Smooth muscle cell (in vitro differentiated cells): ENCODE data around the gene THRB. TPM values are rescaled to one million over a fixed set of nuclear protein-coding genes. Genes with fewer than 3 reads are reported as not detected.

Experiments
- DNase-seq: peaks from one replicate; lab custom pipeline; 2025; ENCODE audit not compliant: unreplicated experiment; lab: John Stamatoyannopoulos, UW
- H2AFZ ChIP-seq: fragments of 200-600 bp; sonication (generic); 2 replicates; pipeline ENCODE4 v1.6.0; 2016; ENCODE audit warnings: antibody characterized with exemption, low read depth, mild to moderate bottlenecking
- H3F3A ChIP-seq: fragments of 200-600 bp; sonication (generic); 2 replicates; pipeline ENCODE4 v1.6.0; 2017; ENCODE audit warnings: antibody characterized with exemption, low read depth
- H3K27ac ChIP-seq: fragments of 200-600 bp; sonication (generic); 2 replicates; pipeline ENCODE4 v1.5.1; 2016; ENCODE audit warnings: low read depth, mild to moderate bottlenecking
- H3K27me3 ChIP-seq: fragments of 200-600 bp; sonication (generic); 2 replicates; pipeline ENCODE4 v1.6.1; 2016; ENCODE audit warnings: low read depth, mild to moderate bottlenecking
- H3K36me3 ChIP-seq: fragments of 200-600 bp; sonication (generic); 2 replicates; pipeline ENCODE4 v1.5.1; 2016; ENCODE audit warnings: low read depth
- H3K4me1 ChIP-seq: fragments of 200-600 bp; sonication (generic); 2 replicates; pipeline ENCODE4 v1.5.1; 2016; ENCODE audit warnings: low read depth
- H3K4me2 ChIP-seq: fragments of 200-600 bp; sonication (generic); 2 replicates; pipeline ENCODE4 v1.6.0; 2016; ENCODE audit warnings: mild to moderate bottlenecking
- H3K4me3 ChIP-seq: fragments of 200-600 bp; sonication (generic); 2 replicates; pipeline ENCODE4 v1.5.1; 2016; ENCODE audit warnings: mild to moderate bottlenecking
- H3K79me2 ChIP-seq: fragments of 200-600 bp; sonication (generic); 2 replicates; pipeline ENCODE4 v1.6.0; 2016; ENCODE audit warnings: low read depth, mild to moderate bottlenecking
- H3K9ac ChIP-seq: fragments of 200-600 bp; sonication (generic); 2 replicates; pipeline ENCODE4 v1.6.0; 2016; ENCODE audit warnings: low read depth
- H3K9me3 ChIP-seq: fragments of 200-600 bp; sonication (generic); replicated peaks from 2 replicates; pipeline ENCODE4 v1.5.1; 2016; ENCODE audit warnings: low read depth
- H4K20me1 ChIP-seq: fragments of 200-600 bp; sonication (generic); 2 replicates; pipeline ENCODE4 v1.6.0; 2016; ENCODE audit warnings: low read depth
- WGBS: methylation state at CpG from one replicate; pipeline ENCODE4 v1.1.7; 2016; ENCODE audit warnings: low lambda C conversion rate; 5-methylcytosine and 5-hydroxymethylcytosine counted together
- polyA plus RNA-seq: library from polyadenylated mRNA; unstranded; fragments of >200 nt; fragmentation: Nextera tagmentation; extraction: Ambion mirVana; gene quantifications from 2 replicates; pipeline ENCODE4 v1.2.1, GENCODE V29; 2016
- total RNA-seq: library from RNA; depleted of rRNA; stranded (reverse); fragments of >200 nt; gene quantifications from 2 replicates; pipeline ENCODE4 v1.2.3, GENCODE V29; 2014
- TF ChIP-seq, protein P1 (sequence below): fragments of 200-600 bp; sonication (generic); IDR thresholded peaks from 2 replicates; pipeline ENCODE4 v1.5.1; 2017; ENCODE audit warnings: borderline replicate concordance, mild to moderate bottlenecking, antibody characterized with exemption; ENCODE audit not compliant: insufficient read depth, poor library complexity, severe bottlenecking

THRB gene
- total and polyA plus RNA-seq, 2 experiments from 2014 or later, result 5.6 to 43.8 TPM

GRCh38 chr3:24157106-24157505 lies 337.5 kb downstream of the THRB start:
- Histone ChIP-seq H4K20me1 (no peaks in the 10 kb centered on the region), H3K79me2 (no peaks in the 10 kb centered on the region), H3K9me3 (no peaks in the 10 kb centered on the region), H3K36me3 (no peaks in the 10 kb centered on the region), H3K9ac (no peak overlapping the region), H3F3A (no peaks in the 10 kb centered on the region), H3K27me3 (no peaks in the 10 kb centered on the region), H3K4me1 (no peaks in the 10 kb centered on the region), H3K4me3 (no peak overlapping the region), H2AFZ (no peak overlapping the region), H3K4me2 (peak overlapping the region; percentile 46), H3K27ac (peak overlapping the region; percentile 26)
- TF ChIP-seq, protein P1, sequence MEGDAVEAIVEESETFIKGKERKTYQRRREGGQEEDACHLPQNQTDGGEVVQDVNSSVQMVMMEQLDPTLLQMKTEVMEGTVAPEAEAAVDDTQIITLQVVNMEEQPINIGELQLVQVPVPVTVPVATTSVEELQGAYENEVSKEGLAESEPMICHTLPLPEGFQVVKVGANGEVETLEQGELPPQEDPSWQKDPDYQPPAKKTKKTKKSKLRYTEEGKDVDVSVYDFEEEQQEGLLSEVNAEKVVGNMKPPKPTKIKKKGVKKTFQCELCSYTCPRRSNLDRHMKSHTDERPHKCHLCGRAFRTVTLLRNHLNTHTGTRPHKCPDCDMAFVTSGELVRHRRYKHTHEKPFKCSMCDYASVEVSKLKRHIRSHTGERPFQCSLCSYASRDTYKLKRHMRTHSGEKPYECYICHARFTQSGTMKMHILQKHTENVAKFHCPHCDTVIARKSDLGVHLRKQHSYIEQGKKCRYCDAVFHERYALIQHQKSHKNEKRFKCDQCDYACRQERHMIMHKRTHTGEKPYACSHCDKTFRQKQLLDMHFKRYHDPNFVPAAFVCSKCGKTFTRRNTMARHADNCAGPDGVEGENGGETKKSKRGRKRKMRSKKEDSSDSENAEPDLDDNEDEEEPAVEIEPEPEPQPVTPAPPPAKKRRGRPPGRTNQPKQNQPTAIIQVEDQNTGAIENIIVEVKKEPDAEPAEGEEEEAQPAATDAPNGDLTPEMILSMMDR, result no peak
- WGBS, result 91% methylated on average over 4 of the region's 4 CpGs
- DNase-seq, result no peak

GRCh38 chr3:24156466-24156865 lies 338.2 kb downstream of the THRB start:
- no peaks in the 10 kb centered on the region for H3K79me2 ChIP-seq
- H3F3A ChIP-seq, result no peaks in the 10 kb centered on the region
- H3K27ac ChIP-seq, result peak overlapping the region; percentile 71
- DNase-seq, result no peak
- H4K20me1 ChIP-seq, result no peaks in the 10 kb centered on the region
- TF ChIP-seq, protein P1, result no peak
- H3K4me1 ChIP-seq, result no peaks in the 10 kb centered on the region
- H2AFZ ChIP-seq, result no peak overlapping the region
- H3K36me3 ChIP-seq, result no peaks in the 10 kb centered on the region
- H3K4me3 ChIP-seq, result no peak overlapping the region
- peak overlapping the region; percentile 46 for H3K4me2 ChIP-seq
- H3K27me3 ChIP-seq, result no peaks in the 10 kb centered on the region
- 8% methylated on average over 2 of the region's 2 CpGs for WGBS
- H3K9ac ChIP-seq, result no peak overlapping the region
- H3K9me3 ChIP-seq, result no peaks in the 10 kb centered on the region

DNA sequence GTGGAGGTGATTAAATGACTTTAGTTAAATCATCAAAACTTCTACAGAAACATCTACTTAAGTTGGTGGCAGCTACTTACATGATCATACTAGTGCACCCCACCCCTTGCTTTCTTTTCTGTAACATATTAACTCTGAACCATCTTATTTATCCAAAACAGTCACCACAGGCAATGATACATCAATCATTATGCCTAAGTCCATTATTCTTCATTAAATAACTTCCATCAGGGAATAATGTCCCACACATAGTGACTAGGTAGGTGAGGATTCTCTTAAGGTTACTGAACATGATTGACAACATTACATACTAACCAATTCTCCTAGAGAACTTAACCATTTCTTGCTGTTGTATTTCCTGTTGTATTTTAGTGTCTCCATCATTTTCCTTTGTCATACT lies 339.4 kb downstream of the THRB start:
- no peak overlapping the region for H3K4me2 ChIP-seq
- no peaks in the 10 kb centered on the region for H3K4me1 ChIP-seq
- TF ChIP-seq, protein P1, result no peak
- DNase-seq, result no peak
- H2AFZ ChIP-seq, result no peak overlapping the region
- H3K27me3 ChIP-seq, result no peaks in the 10 kb centered on the region
- H3K4me3 ChIP-seq, result no peak overlapping the region
- H4K20me1 ChIP-seq, result no peaks in the 10 kb centered on the region
- no peak overlapping the region for H3K9ac ChIP-seq
- peak overlapping the region; percentile 71 for H3K27ac ChIP-seq
- H3F3A ChIP-seq, result no peaks in the 10 kb centered on the region
- no peaks in the 10 kb centered on the region for H3K79me2 ChIP-seq
- H3K9me3 ChIP-seq, result no peaks in the 10 kb centered on the region
- H3K36me3 ChIP-seq, result no peaks in the 10 kb centered on the region

GRCh38 chr3:24154781-24155180 lies 339.9 kb downstream of the THRB start:
- H3K36me3 ChIP-seq, result no peaks in the 10 kb centered on the region
- no peak overlapping the region for H2AFZ ChIP-seq
- 44% methylated on average over 1 of the region's 1 CpG for WGBS
- H3K27me3 ChIP-seq, result no peaks in the 10 kb centered on the region
- no peaks in the 10 kb centered on the region for H3F3A ChIP-seq
- no peak overlapping the region for H3K9ac ChIP-seq
- DNase-seq, result no peak
- TF ChIP-seq, protein P1, result no peak
- no peaks in the 10 kb centered on the region for H4K20me1 ChIP-seq
- H3K79me2 ChIP-seq, result no peaks in the 10 kb centered on the region
- H3K4me3 ChIP-seq, result no peak overlapping the region
- H3K9me3 ChIP-seq, result no peaks in the 10 kb centered on the region
- no peak overlapping the region for H3K4me2 ChIP-seq
- H3K4me1 ChIP-seq, result no peaks in the 10 kb centered on the region
- peak overlapping the region; percentile 71 for H3K27ac ChIP-seq
